HEK293T (cell line): ENCODE results near the gene ID3.

Experiments used
- BHLHE40 ChIP-seq: fragments of 450-650 bp; IDR thresholded peaks from 2 replicates; pipeline ENCODE4 v1.6.1; 2016; ENCODE audit warnings: mild to moderate bottlenecking, moderate library complexity, borderline replicate concordance
- FOXA1 ChIP-seq: fragments of 450-650 bp; IDR thresholded peaks from 2 replicates; pipeline ENCODE4 v1.6.1; 2016; ENCODE audit warnings: mild to moderate bottlenecking
- FOXK2 ChIP-seq: fragments of 450-650 bp; IDR thresholded peaks from 2 replicates; pipeline ENCODE4 v1.6.1; 2016; ENCODE audit warnings: mild to moderate bottlenecking
- FOXM1 ChIP-seq: fragments of 450-650 bp; IDR thresholded peaks from 2 replicates; pipeline ENCODE4 v1.6.1; 2017; ENCODE audit warnings: mild to moderate bottlenecking, borderline replicate concordance
- HDGF ChIP-seq: fragments of 450-650 bp; IDR thresholded peaks from 2 replicates; pipeline ENCODE4 v1.6.1; 2017; ENCODE audit warnings: antibody characterized with exemption, borderline replicate concordance
- NFRKB ChIP-seq: fragments of 450-650 bp; IDR thresholded peaks from 2 replicates; pipeline ENCODE4 v1.6.1; 2016; ENCODE audit warnings: mild to moderate bottlenecking, moderate library complexity
- SP1 ChIP-seq: fragments of 450-650 bp; IDR thresholded peaks from 2 replicates; pipeline ENCODE4 v1.6.1; 2017
- SUZ12 ChIP-seq: fragments of 450-650 bp; IDR thresholded peaks from 2 replicates; pipeline ENCODE4 v1.6.1; 2016; ENCODE audit warnings: mild to moderate bottlenecking
- ZNF384 ChIP-seq: fragments of 450-650 bp; IDR thresholded peaks from 2 replicates; pipeline ENCODE4 v1.6.1; 2016
- TF ChIP-seq, protein P1 (sequence below): fragments of 450-650 bp; IDR thresholded peaks from 2 replicates; pipeline ENCODE4 v1.6.1; 2016

- TF ChIP-seq SP1 (no peak), SUZ12 (no peak), FOXM1 (no peak), ZNF384 (no peak), HDGF (no peak), BHLHE40 (no peak), FOXK2 (no peak), FOXA1 (no peak), NFRKB (no peak)
- TF ChIP-seq, protein P1, sequence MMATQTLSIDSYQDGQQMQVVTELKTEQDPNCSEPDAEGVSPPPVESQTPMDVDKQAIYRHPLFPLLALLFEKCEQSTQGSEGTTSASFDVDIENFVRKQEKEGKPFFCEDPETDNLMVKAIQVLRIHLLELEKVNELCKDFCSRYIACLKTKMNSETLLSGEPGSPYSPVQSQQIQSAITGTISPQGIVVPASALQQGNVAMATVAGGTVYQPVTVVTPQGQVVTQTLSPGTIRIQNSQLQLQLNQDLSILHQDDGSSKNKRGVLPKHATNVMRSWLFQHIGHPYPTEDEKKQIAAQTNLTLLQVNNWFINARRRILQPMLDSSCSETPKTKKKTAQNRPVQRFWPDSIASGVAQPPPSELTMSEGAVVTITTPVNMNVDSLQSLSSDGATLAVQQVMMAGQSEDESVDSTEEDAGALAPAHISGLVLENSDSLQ: no peak
Measured at GRCh38 chr1:23563755-23564374, 4.6 kb upstream of the ID3 start.
